Gastroesophageal sphincter (tissue), 3 donors: ENCODE measurements around the gene TNFRSF13B.

ENCODE experiments used
- CTCF ChIP-seq, 4 experiments: fragments of 200-600 bp in 2 of 4; fragments of 450-650 bp in 2 of 4; sonication (generic) in 1 of 4; IDR thresholded peaks; one replicate each; pipeline ENCODE4 v1.5.1; 2017 to 2019; ENCODE audit warnings: antibody characterized with exemption in 4 of 4, mild to moderate bottlenecking in 2 of 4, moderate library complexity in 2 of 4
- POLR2A ChIP-seq, 2 donors: fragments of 450-650 bp; IDR thresholded peaks; one replicate each; pipeline ENCODE4 v1.6.1; 2017; ENCODE audit warnings: antibody characterized with exemption in 2 of 2, mild to moderate bottlenecking in 2 of 2, moderate library complexity in 1 of 2

GRCh38 chr17:16986391-16986790 lies 14.5 kb upstream of the TNFRSF13B start:
- TF ChIP-seq CTCF (IDR thresholded peaks at IDR 0.05) (no peak), POLR2A (IDR thresholded peaks at IDR 0.05) (no peak)
